Activated CD4-positive, CD25-positive, alpha-beta regulatory T cell treated with anti-CD3 and anti-CD28 coated beads, Interleukin-2, amount 50 U/mL, for 72 hours (primary cell): ENCODE data around the gene KMT2D.

Experiments used
- DNase-seq: peaks from one replicate; pipeline ENCODE4 v3.0.0; 2021

The KMT2D gene

DNA sequence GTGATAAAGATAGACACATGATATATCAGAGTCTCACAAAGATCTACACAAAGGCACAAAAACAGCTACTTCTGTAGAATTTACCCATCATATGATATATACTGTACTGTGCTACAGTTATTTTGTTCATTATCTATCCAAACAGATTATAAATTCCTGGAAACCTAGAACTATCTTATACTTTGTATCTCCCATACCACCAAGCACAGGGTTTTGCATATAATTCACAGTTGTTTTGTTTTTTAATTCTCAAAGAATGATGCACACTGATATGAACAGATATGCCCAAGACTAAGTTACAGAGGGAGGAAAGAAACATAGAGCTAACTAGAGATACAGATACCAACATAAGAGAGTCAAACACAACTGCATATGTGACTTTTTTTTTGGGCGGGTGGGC lies 45.4 kb downstream of the KMT2D start:
- no peak for DNase-seq

DNA sequence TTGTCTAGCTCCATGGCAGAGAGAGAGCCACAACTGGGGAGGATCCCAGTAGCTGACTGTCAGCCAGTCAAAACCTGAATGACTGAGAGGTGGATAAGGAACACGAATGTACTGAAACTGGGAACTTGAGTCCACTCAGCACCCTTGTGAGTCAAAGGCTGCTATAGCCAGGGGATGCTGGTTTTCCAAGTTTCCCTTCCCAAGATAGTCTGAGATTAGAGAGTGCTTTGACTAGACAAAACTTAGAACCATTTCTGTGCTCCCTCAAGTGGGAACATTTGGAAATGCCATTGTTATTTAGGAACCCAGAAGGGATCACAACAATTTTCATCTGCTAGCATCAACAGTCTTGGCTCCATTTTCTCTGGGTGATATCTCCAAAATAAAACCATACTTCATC lies 46.0 kb downstream of the KMT2D start:
- DNase-seq: no peak

DNA sequence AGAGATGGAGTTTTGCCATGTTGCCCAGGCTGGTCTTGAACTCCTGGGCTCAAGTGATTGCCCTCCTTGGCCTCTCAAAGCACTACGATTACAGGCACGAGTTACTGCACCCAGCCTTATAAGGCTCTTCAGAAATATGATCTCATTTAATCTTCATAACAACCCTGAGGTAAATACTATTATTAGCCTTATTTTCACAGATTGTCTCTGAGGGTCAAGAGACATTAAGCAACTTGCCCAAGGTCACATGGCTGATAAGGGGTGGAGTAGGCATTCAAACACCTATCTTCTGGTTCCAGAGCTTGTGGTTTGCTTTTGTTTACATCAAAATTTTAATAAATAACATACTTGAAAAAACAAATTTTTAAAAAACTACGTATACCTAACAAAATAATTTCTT lies 47.2 kb downstream of the KMT2D start:
- DNase-seq: no peak

DNA sequence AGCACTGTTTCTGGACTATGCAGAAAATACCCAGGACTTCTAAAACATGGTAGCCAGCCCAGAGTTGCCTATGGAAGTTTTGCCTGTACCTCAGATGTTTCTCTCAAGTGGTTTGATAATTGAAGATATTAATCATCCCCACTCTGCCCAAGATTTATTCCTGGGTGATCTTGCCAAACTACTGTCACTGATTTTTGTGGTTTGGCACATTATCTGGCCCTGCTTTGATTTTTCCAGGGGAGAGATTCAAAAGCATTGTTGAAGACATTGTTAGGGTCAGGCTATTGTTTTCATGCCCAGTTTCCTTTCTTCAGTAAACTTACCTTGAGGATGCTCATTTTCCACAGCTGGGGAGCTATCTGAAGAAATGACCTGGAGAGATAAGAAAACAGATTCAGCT lies 47.9 kb downstream of the KMT2D start:
- DNase-seq: no peak
